Measurements from ENCODE around the gene TEX13D. TPM values are rescaled to one million over a fixed set of nuclear protein-coding genes. Genes with fewer than 3 reads are reported as not detected.
"Not testable (repeated sequence)": the region's sequence is repeated elsewhere in the genome, so short reads cannot be mapped to it uniquely, and the experiment has no call there.

Gene TEX13D
- polyA plus RNA-seq, 2 donors = 0.04 TPM; not detected in 1

GRCh38 chrX:124334555-124334954, 2.1 kb downstream of the TEX13D start:
- H3K27ac ChIP-seq (ENCODE audit: low read depth in 2 of 2, low read length in 1 of 2); H3K9me3 ChIP-seq (ENCODE audit: control insufficient read depth in 2 of 2, insufficient read depth in 1 of 2, low read depth in 1 of 2, low read length in 1 of 2); H3K4me1 ChIP-seq (ENCODE audit: control insufficient read depth in 2 of 2, insufficient read depth in 2 of 2, low read length in 1 of 2); H3K4me3 ChIP-seq (ENCODE audit: low read depth in 1 of 2, low read length in 2 of 2); H3K36me3 ChIP-seq (ENCODE audit: control insufficient read depth in 2 of 2, insufficient read depth in 2 of 2, low read length in 1 of 2); H3K27me3 ChIP-seq (ENCODE audit: control insufficient read depth in 1 of 2, insufficient read depth in 2 of 2, low read length in 2 of 2): not testable (repeated sequence)
- 78 to 93% methylated on average over 2 of the region's 2 CpGs for WGBS, 2 donors

GRCh38 chrX:124335598-124335997, 3.1 kb downstream of the TEX13D start:
- no peaks in the 10 kb centered on the region for H3K36me3 ChIP-seq (ENCODE audit: control insufficient read depth in 2 of 2, insufficient read depth in 2 of 2, low read length in 1 of 2)
- H3K4me1 ChIP-seq (ENCODE audit: control insufficient read depth in 2 of 2, insufficient read depth in 2 of 2, low read length in 1 of 2) = no peaks in the 10 kb centered on the region
- 51 to 75% methylated on average over 1 of the region's 1 CpG for WGBS, 2 donors
- no peaks in the 10 kb centered on the region for H3K27me3 ChIP-seq (ENCODE audit: control insufficient read depth in 1 of 2, insufficient read depth in 2 of 2, low read length in 2 of 2)
- H3K9me3 ChIP-seq (ENCODE audit: control insufficient read depth in 2 of 2, insufficient read depth in 1 of 2, low read depth in 1 of 2, low read length in 1 of 2) = no peaks in the 10 kb centered on the region
- H3K27ac ChIP-seq (ENCODE audit: low read depth in 2 of 2, low read length in 1 of 2) = no peak overlapping the region
- H3K4me3 ChIP-seq (ENCODE audit: low read depth in 1 of 2, low read length in 2 of 2) = no peak overlapping the region

DNA sequence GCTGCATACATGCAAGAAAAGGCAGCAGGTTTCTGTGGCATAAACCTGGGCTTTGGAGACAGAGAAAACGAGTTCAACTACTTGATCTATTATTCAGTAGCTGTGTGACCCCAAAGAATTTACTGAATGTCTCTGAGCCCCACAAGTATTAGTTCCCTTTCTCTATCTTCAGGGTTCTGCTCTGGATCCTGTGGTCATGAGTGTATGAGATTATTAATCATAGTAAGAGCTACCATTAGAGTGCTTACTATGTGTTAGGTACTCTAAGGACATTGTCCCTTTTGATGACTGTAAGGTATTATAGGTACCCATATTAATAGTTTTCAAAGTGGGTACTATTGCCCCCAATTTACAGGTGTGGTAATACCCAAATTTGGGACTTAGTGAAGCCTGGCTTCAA, 5.5 kb downstream of the TEX13D start:
- 17 to 39% methylated on average over 1 of the region's 1 CpG for WGBS, 2 donors
- Histone ChIP-seq H3K27ac (ENCODE audit: low read depth in 2 of 2, low read length in 1 of 2) (no peak overlapping the region), H3K4me1 (ENCODE audit: control insufficient read depth in 2 of 2, insufficient read depth in 2 of 2, low read length in 1 of 2) (no peaks in the 10 kb centered on the region), H3K9me3 (ENCODE audit: control insufficient read depth in 2 of 2, insufficient read depth in 1 of 2, low read depth in 1 of 2, low read length in 1 of 2) (no peaks in the 10 kb centered on the region), H3K4me3 (ENCODE audit: low read depth in 1 of 2, low read length in 2 of 2) (no peak overlapping the region), H3K27me3 (ENCODE audit: control insufficient read depth in 1 of 2, insufficient read depth in 2 of 2, low read length in 2 of 2) (no peaks in the 10 kb centered on the region), H3K36me3 (ENCODE audit: control insufficient read depth in 2 of 2, insufficient read depth in 2 of 2, low read length in 1 of 2) (no peaks in the 10 kb centered on the region)

- H3K36me3 ChIP-seq (ENCODE audit: control insufficient read depth in 2 of 2, insufficient read depth in 2 of 2, low read length in 1 of 2) = no peaks in the 10 kb centered on the region
- WGBS, 2 donors = 80 to 94% methylated on average over 6 of the region's 6 CpGs
- no peak overlapping the region for H3K4me3 ChIP-seq (ENCODE audit: low read depth in 1 of 2, low read length in 2 of 2)
- H3K27ac ChIP-seq (ENCODE audit: low read depth in 2 of 2, low read length in 1 of 2) = no peak overlapping the region
- H3K27me3 ChIP-seq (ENCODE audit: control insufficient read depth in 1 of 2, insufficient read depth in 2 of 2, low read length in 2 of 2) = no peaks in the 10 kb centered on the region
- no peaks in the 10 kb centered on the region for H3K9me3 ChIP-seq (ENCODE audit: control insufficient read depth in 2 of 2, insufficient read depth in 1 of 2, low read depth in 1 of 2, low read length in 1 of 2)
- H3K4me1 ChIP-seq (ENCODE audit: control insufficient read depth in 2 of 2, insufficient read depth in 2 of 2, low read length in 1 of 2) = no peaks in the 10 kb centered on the region
Observed at GRCh38 chrX:124338733-124339514, 6.5 kb downstream of the TEX13D start.

DNA sequence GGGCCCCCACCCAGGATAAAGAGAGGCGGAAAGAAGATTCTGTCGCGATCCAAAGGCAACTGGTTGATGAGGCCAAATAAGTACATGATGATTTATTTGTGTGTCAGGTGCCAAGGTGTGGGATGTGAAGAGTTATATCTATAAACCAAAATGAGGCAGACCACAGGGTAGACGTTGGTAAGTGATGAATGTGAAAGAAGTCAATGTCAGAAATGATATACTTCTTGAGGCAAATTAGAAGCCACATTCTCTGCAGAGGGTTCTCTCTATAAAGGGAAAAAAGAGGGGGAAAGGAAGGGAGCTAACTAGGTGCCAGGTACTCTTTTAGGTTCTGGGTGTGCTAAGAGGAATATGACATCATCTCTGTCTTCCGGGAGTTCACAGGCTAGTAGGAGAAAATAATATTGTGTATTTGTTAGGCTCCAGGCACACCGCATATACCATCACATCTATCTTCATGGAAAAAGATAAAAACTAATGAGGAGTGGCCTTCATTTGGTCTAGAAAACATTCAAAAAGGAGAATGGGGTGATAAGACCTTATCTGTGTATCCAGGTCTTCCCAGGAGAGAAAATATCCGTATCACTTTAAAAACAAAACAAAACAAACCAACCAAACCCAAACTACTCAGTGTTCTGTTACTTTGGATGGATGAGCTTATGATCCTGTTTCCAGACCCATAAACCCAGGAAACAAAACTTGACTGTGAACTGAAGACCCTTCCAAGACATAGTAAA, 9.1 kb downstream of the TEX13D start:
- Histone ChIP-seq H3K27me3 (ENCODE audit: control insufficient read depth in 1 of 2, insufficient read depth in 2 of 2, low read length in 2 of 2) (no peaks in the 10 kb centered on the region), H3K36me3 (ENCODE audit: control insufficient read depth in 2 of 2, insufficient read depth in 2 of 2, low read length in 1 of 2) (no peaks in the 10 kb centered on the region), H3K9me3 (ENCODE audit: control insufficient read depth in 2 of 2, insufficient read depth in 1 of 2, low read depth in 1 of 2, low read length in 1 of 2) (no peaks in the 10 kb centered on the region), H3K27ac (ENCODE audit: low read depth in 2 of 2, low read length in 1 of 2) (no peak overlapping the region), H3K4me1 (ENCODE audit: control insufficient read depth in 2 of 2, insufficient read depth in 2 of 2, low read length in 1 of 2) (no peaks in the 10 kb centered on the region), H3K4me3 (ENCODE audit: low read depth in 1 of 2, low read length in 2 of 2) (no peak overlapping the region)
- 74 to 75% methylated on average over 7 of the region's 7 CpGs for WGBS, 2 donors

- Histone ChIP-seq H3K27ac (ENCODE audit: low read depth in 2 of 2, low read length in 1 of 2) (no peak overlapping the region), H3K36me3 (ENCODE audit: control insufficient read depth in 2 of 2, insufficient read depth in 2 of 2, low read length in 1 of 2) (no peaks in the 10 kb centered on the region), H3K27me3 (ENCODE audit: control insufficient read depth in 1 of 2, insufficient read depth in 2 of 2, low read length in 2 of 2) (no peaks in the 10 kb centered on the region), H3K9me3 (ENCODE audit: control insufficient read depth in 2 of 2, insufficient read depth in 1 of 2, low read depth in 1 of 2, low read length in 1 of 2) (no peaks in the 10 kb centered on the region), H3K4me1 (ENCODE audit: control insufficient read depth in 2 of 2, insufficient read depth in 2 of 2, low read length in 1 of 2) (no peaks in the 10 kb centered on the region), H3K4me3 (ENCODE audit: low read depth in 1 of 2, low read length in 2 of 2) (no peak overlapping the region)
- 70 to 77% methylated on average over 7 of the region's 7 CpGs for WGBS, 2 donors
Observed at GRCh38 chrX:124342174-124342867, 9.9 kb downstream of the TEX13D start.

DNA sequence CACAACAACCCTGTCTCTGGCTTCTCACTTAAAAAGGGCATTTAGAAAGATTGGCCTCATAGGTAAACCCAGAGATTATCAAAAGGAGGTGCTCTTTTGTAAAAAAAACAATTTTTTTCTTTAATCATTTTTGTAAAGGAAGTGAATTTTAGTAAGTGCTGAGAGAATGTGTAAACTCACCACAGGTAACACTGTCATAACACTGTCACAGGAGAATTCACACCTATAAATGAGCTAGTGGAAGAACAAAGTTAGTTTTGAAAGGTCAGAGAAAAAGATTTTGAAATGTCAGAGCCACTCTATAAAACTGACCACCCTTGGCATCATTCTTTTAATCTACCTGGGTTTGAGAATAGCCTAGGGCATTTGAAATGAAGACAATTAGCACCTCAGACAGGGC, 10.6 kb downstream of the TEX13D start:
- H3K27ac ChIP-seq (ENCODE audit: low read depth in 2 of 2, low read length in 1 of 2) = no peak overlapping the region
- no peaks in the 10 kb centered on the region for H3K36me3 ChIP-seq (ENCODE audit: control insufficient read depth in 2 of 2, insufficient read depth in 2 of 2, low read length in 1 of 2)
- no peaks in the 10 kb centered on the region for H3K27me3 ChIP-seq (ENCODE audit: control insufficient read depth in 1 of 2, insufficient read depth in 2 of 2, low read length in 2 of 2)
- H3K4me3 ChIP-seq (ENCODE audit: low read depth in 1 of 2, low read length in 2 of 2) = no peak overlapping the region
- no peaks in the 10 kb centered on the region for H3K9me3 ChIP-seq (ENCODE audit: control insufficient read depth in 2 of 2, insufficient read depth in 1 of 2, low read depth in 1 of 2, low read length in 1 of 2)
- H3K4me1 ChIP-seq (ENCODE audit: control insufficient read depth in 2 of 2, insufficient read depth in 2 of 2, low read length in 1 of 2) = no peaks in the 10 kb centered on the region

- WGBS, 2 donors = 56 to 80% methylated on average over 4 of the region's 4 CpGs
- Histone ChIP-seq H3K9me3 (ENCODE audit: control insufficient read depth in 2 of 2, insufficient read depth in 1 of 2, low read depth in 1 of 2, low read length in 1 of 2) (no peaks in the 10 kb centered on the region), H3K36me3 (ENCODE audit: control insufficient read depth in 2 of 2, insufficient read depth in 2 of 2, low read length in 1 of 2) (no peaks in the 10 kb centered on the region), H3K27ac (ENCODE audit: low read depth in 2 of 2, low read length in 1 of 2) (no peak overlapping the region), H3K4me3 (ENCODE audit: low read depth in 1 of 2, low read length in 2 of 2) (no peak overlapping the region), H3K4me1 (ENCODE audit: control insufficient read depth in 2 of 2, insufficient read depth in 2 of 2, low read length in 1 of 2) (no peaks in the 10 kb centered on the region), H3K27me3 (ENCODE audit: control insufficient read depth in 1 of 2, insufficient read depth in 2 of 2, low read length in 2 of 2) (no peaks in the 10 kb centered on the region)
Observed at GRCh38 chrX:124344246-124344645, 11.8 kb downstream of the TEX13D start.

DNA sequence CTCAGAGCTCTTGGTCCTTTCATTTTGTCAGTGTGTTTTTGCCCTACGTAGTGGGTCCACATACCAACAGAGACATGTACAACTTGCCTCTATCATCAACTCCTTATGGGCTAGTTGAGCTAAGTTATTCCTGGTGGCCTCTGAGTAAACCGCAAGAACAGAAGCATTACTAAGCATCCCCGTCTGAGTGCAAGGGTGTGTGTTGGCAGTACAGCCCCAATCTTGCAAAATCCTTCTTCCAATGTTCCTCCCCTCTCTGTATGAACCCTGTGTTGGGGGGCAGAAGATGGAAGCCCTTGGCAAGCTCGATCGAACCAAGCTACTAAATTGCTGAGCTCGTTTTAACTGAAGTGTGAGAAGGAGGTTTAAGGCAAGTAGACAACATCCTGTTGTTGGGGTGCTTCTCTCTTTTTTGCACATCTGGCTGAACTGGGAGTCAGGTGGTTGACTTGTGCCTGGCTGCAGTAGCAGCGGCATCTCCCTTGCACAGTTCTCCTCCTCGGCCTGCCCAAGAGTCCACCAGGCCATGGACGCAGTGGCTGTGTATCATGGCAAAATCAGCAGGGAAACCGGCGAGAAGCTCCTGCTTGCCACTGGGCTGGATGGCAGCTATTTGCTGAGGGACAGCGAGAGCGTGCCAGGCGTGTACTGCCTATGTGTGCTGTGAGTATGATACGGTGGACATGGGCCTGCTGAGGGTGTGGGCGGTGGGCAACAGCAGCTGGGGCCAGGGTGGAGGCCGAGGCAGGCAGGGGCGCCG, 13.8 kb downstream of the TEX13D start, which contains the start of gene SH2D1A:
SH2D1A (plus strand) TSS at position 447 of the 760 bp plus-strand sequence; CDS start at position 527, 80 bp downstream.
- Histone ChIP-seq H3K27me3 (ENCODE audit: control insufficient read depth in 1 of 2, insufficient read depth in 2 of 2, low read length in 2 of 2) (no peaks in the 10 kb centered on the region), H3K27ac (ENCODE audit: low read depth in 2 of 2, low read length in 1 of 2) (peak within 1 kb of the TSS; percentile 5 to 33), H3K9me3 (ENCODE audit: control insufficient read depth in 2 of 2, insufficient read depth in 1 of 2, low read depth in 1 of 2, low read length in 1 of 2) (no peaks in the 10 kb centered on the region), H3K4me3 (ENCODE audit: low read depth in 1 of 2, low read length in 2 of 2) (peak within 1 kb of the TSS in 1 of 2 donors; percentile 45), H3K36me3 (ENCODE audit: control insufficient read depth in 2 of 2, insufficient read depth in 2 of 2, low read length in 1 of 2) (no peaks in the 10 kb centered on the region), H3K4me1 (ENCODE audit: control insufficient read depth in 2 of 2, insufficient read depth in 2 of 2, low read length in 1 of 2) (no peaks in the 10 kb centered on the region)
- 76 to 86% methylated on average over 16 to 19 of the region's 19 CpGs for WGBS, 2 donors
